Breast epithelium (tissue), 4 donors: Measurements from ENCODE around the gene SCGB1D4. TPM values are rescaled to one million over a fixed set of nuclear protein-coding genes. Genes with fewer than 3 reads are reported as not detected.
"Not testable (repeated sequence)": the region's sequence is repeated elsewhere in the genome, so short reads cannot be mapped to it uniquely, and the experiment has no call there.

Experiments used
- DNase-seq, 2 donors: peaks; one replicate each; pipeline ENCODE4 v3.0.0-alpha.2; 2019; ENCODE audit warnings: low spot score in 2 of 2
- H3K27ac ChIP-seq, 2 donors: fragments of 200-600 bp; sonication (generic) in 1 of 2; one replicate each; pipeline ENCODE4 v1.5.1; 2016 to 2019; ENCODE audit warnings: mild to moderate bottlenecking in 1 of 2
- H3K27me3 ChIP-seq, 2 donors: fragments of 200-600 bp; sonication (generic) in 1 of 2; one replicate each; pipeline versions ENCODE4 v1.5.1 to v1.6.0; 2017 to 2019; ENCODE audit warnings: control low read depth in 1 of 2, mild to moderate bottlenecking in 1 of 2
- H3K36me3 ChIP-seq: fragments of 200-600 bp; one replicate; pipeline ENCODE4 v1.5.1; 2019
- H3K4me1 ChIP-seq, 2 donors: fragments of 200-600 bp; sonication (generic); one replicate each; pipeline ENCODE4 v1.5.1; 2016 to 2019; ENCODE audit warnings: control low read depth in 1 of 2
- H3K4me3 ChIP-seq, 3 donors: fragments of 200-600 bp; sonication (generic); 1 replicate in 2 of 3; 2 replicates in 1 of 3; pipeline ENCODE4 v1.5.1; 2016 to 2019; ENCODE audit warnings: mild to moderate bottlenecking in 3 of 3, moderate library complexity in 2 of 3
- H3K9me3 ChIP-seq, 2 donors: fragments of 200-600 bp; sonication (generic) in 1 of 2; one replicate each; pipeline ENCODE4 v1.5.1; 2016 to 2019; ENCODE audit warnings: control low read depth in 1 of 2
- POLR2A ChIP-seq: fragments of 450-650 bp; IDR thresholded peaks from one replicate; pipeline ENCODE4 v1.6.1; 2016; ENCODE audit warnings: antibody characterized with exemption, mild to moderate bottlenecking, moderate library complexity
- POLR2AphosphoS5 ChIP-seq, 3 donors: sonication (generic); formaldehyde crosslinking; IDR thresholded peaks; one replicate each; pipeline ENCODE4 v1.6.1; 2017; ENCODE audit warnings: antibody characterized with exemption in 3 of 3
- intact Hi-C: fragments of 100-400 bp; cut with DNase I; formaldehyde crosslinking; loops from one replicate; pipeline ENCODE4 v1.15.1; 2023; ENCODE audit warnings: low total_unique reads
- total RNA-seq, 3 donors: library from RNA; depleted of rRNA; stranded (reverse); fragments of >200 nt; gene quantifications; one replicate each; pipeline ENCODE4 v1.1.0, GENCODE V29; 2016
- TF ChIP-seq, protein P1 (sequence below), 3 donors: fragments of 450-650 bp; IDR thresholded peaks; one replicate each; pipeline ENCODE4 v1.5.1; 2016 to 2017; ENCODE audit warnings: antibody characterized with exemption in 3 of 3, mild to moderate bottlenecking in 3 of 3, moderate library complexity in 3 of 3

Gene SCGB1D4
- total RNA-seq, 3 donors from 2014 or later: not detected

DNA sequence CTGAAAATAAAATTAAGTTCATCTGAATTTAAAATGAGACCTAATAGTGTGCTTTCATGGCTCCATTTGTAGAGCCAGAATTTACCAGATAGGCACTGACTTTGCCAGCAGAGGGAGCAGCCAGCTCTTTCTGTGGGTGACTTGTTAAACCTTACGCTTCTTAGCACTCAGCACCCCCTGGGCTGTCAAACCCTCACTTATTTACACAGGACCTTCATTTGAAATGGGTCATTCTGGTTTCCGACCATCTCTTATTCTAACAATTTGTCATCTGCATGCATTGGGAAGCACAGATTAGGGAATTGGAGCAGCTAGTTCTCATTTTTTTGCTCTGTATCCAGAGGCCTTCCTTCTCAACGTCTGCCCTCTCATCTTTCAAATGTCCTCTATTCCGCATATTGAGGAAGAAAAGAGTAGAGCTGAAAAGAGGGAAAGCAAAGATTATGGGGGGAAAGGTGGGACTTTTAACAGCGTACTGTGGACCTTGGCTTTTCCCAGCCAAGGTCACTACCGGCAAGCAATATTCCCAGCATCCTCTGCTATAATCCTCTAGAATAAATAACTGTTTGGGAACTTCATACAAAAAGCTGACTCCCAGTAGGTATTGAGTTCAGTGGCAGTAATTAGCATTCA is 41.5 kb upstream of the SCGB1D4 start:
- Histone ChIP-seq H3K27me3 (no peaks in the 10 kb centered on the region), H3K9me3 (no peaks in the 10 kb centered on the region), H3K4me1 (no peaks in the 10 kb centered on the region), H3K4me3 (no peak overlapping the region), H3K27ac (peak overlapping the region in 1 of 2 donors; percentile 13), H3K36me3 (no peaks in the 10 kb centered on the region)
- peak in 1 of 2 donors; percentile 23 for DNase-seq
- TF ChIP-seq, protein P1, sequence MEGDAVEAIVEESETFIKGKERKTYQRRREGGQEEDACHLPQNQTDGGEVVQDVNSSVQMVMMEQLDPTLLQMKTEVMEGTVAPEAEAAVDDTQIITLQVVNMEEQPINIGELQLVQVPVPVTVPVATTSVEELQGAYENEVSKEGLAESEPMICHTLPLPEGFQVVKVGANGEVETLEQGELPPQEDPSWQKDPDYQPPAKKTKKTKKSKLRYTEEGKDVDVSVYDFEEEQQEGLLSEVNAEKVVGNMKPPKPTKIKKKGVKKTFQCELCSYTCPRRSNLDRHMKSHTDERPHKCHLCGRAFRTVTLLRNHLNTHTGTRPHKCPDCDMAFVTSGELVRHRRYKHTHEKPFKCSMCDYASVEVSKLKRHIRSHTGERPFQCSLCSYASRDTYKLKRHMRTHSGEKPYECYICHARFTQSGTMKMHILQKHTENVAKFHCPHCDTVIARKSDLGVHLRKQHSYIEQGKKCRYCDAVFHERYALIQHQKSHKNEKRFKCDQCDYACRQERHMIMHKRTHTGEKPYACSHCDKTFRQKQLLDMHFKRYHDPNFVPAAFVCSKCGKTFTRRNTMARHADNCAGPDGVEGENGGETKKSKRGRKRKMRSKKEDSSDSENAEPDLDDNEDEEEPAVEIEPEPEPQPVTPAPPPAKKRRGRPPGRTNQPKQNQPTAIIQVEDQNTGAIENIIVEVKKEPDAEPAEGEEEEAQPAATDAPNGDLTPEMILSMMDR (IDR thresholded peaks at IDR 0.05): peak in 2 of 3 donors; percentile 27 to 49
- no peak for TF ChIP-seq POLR2AphosphoS5 (IDR thresholded peaks at IDR 0.05)
- TF ChIP-seq POLR2A: no peak
- intact Hi-C loops: no loop called here

DNA sequence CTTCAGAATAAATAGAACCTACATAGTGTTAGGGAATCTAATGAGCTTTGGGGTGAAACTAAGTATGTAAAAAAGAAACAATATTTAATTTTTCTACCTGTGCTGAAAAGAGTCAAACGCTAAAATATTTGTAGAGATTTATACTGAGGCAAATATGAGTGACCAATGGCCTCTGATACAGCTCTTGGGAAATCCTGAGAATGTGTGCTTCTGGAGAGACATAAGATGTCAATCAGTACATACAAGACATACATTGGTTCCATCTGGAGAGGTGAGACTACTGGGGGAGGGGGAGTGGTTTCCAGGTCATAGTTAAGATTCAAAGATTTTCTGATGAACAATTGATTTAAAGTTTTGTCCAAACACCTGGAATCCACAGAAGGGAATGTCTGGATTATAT is 39.3 kb upstream of the SCGB1D4 start:
- intact Hi-C loops: no loop called here
- H3K4me1 ChIP-seq: no peaks in the 10 kb centered on the region
- no peaks in the 10 kb centered on the region for H3K9me3 ChIP-seq
- H3K27me3 ChIP-seq: peaks cover 0 to 4% of the 10 kb centered on the region in 2 donors
- no peak for DNase-seq
- TF ChIP-seq, protein P1 (IDR thresholded peaks at IDR 0.05): no peak
- TF ChIP-seq POLR2AphosphoS5 (IDR thresholded peaks at IDR 0.05) (no peak), POLR2A (no peak)
- H3K27ac ChIP-seq: peak overlapping the region; percentile 59 to 76
- peak overlapping the region; percentile 71 to 84 (median 72) for H3K4me3 ChIP-seq
- H3K36me3 ChIP-seq: no peaks in the 10 kb centered on the region

DNA sequence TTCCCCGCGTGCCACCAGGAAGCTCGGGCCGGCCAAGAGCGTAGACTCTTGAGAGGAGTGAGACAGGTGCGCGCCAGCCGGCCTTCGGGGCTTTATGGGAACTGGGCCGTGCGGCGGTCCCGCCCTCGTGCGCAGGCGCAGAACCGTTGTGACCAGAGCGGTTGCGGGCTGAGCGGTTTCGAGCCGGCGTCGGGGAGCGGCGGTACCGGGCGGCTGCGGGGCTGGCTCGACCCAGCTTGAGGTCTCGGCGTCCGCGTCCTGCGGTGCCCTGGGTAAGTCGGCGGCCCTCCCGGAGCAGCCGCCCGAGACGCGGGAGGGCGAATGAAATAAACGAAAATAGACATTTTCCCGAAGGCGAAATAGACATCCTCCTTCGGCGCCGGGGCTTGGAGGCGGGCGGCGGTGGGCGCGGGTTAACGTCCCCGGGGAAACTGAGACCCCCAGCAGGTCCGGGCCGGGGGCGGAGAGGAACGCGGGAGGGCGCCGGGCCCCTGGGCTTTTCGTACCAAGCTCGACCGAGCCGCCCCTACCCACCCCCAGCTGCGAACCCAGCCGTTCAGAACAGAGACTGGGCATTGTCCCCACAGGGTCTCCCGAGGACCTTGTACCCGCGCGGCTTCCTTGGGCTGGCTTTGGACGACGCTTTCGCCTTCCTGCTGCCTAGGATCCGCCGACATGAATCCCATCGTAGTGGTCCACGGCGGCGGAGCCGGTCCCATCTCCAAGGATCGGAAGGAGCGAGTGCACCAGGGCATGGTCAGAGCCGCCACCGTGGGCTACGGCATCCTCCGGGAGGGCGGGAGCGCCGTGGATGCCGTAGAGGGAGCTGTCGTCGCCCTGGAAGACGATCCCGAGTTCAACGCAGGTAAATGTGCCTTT is 38.7 kb upstream of the SCGB1D4 start, which contains the start of gene ASRGL1:
TSS of gene ASRGL1 (plus strand) at position 146 of the 879 bp plus-strand sequence. CDS start at position 676, 530 bp downstream.
- peak; percentile 69 to 81 for DNase-seq
- H3K4me1 ChIP-seq: no peaks in the 10 kb centered on the region
- H3K27me3 ChIP-seq: peaks cover 0 to 4% of the 10 kb centered on the region in 2 donors
- H3K4me3 ChIP-seq: peak within 1 kb of the TSS; percentile 71 to 84 (median 72)
- no peaks in the 10 kb centered on the region for H3K36me3 ChIP-seq
- H3K27ac ChIP-seq: peak within 1 kb of the TSS; percentile 59 to 76
- no peaks in the 10 kb centered on the region for H3K9me3 ChIP-seq
- intact Hi-C loops: no loop called here
- TF ChIP-seq, protein P1 (IDR thresholded peaks at IDR 0.05): no peak
- TF ChIP-seq POLR2A (no peak), POLR2AphosphoS5 (IDR thresholded peaks at IDR 0.05) (no peak)

DNA sequence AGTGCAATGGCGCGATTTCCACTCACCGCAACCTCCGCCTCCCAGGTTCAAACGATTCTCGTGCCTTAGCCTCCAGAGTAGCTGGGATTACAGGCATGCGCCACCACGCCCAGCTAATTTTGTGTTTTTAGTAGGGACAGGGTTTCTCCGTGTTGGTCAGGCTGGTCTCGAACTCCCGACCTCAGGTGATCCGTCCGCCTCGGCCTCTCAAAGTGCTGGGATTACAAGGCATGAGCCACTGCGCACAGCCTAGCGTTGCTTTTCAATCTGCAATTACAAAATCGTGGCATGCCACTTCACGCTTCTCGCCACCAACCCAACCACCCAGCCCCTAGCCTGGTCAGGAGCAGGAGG is 38.1 kb upstream of the SCGB1D4 start:
- peak overlapping the region; percentile 71 to 84 (median 72) for H3K4me3 ChIP-seq
- H3K4me1 ChIP-seq, DNase-seq, H3K27me3 ChIP-seq, intact Hi-C loops, H3K36me3 ChIP-seq, H3K9me3 ChIP-seq: not testable (repeated sequence)
- H3K27ac ChIP-seq: peak overlapping the region; percentile 59 to 76

DNA sequence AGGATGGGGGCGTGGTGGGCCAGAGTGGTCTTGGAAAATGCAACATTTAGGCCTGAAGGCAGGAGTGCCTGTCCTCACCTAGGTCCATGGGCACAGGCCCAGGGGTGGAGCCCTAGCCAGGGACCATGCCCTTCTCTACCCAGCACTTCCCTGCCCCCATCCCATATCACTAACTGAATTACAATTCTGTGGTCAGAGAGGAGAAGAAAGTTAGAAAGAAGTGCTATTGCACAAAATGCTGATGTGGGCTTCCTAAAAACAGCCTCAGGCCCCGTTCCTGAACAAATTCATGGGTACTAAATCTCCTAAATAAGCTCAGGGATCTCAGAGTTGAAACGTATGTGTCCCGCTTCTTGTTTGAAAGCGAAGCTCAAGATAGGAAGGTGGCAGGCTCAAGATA is 34.9 kb upstream of the SCGB1D4 start:
- TF ChIP-seq POLR2A: no peak
- TF ChIP-seq, protein P1 (IDR thresholded peaks at IDR 0.05): no peak
- TF ChIP-seq POLR2AphosphoS5 (IDR thresholded peaks at IDR 0.05): no peak
- DNase-seq: no peak
- Histone ChIP-seq H3K4me3 (no peak overlapping the region), H3K27ac (no peak overlapping the region), H3K36me3 (no peaks in the 10 kb centered on the region), H3K4me1 (no peaks in the 10 kb centered on the region), H3K9me3 (no peaks in the 10 kb centered on the region), H3K27me3 (peaks cover 0 to 4% of the 10 kb centered on the region in 2 donors)
- intact Hi-C loops: no loop called here

DNA sequence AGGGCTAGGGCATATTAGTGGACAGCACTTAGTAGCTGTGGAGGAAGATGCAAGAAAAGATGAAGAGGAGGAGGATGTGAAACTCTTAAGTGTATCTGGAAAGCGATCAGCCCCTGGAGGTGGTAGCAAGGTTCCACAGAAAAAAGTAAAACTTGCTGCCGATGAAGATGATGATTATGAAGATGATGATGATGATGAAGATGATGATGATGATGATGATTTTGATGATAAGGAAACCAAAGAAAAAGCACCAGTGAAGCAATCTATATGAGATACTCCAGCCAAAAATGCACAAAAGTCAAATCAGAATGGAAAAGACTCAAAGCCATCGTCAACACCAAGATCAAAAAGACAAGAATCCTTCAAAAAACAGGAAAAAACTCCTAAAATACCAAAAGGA is 32.4 kb upstream of the SCGB1D4 start:
- H3K27me3 ChIP-seq, H3K27ac ChIP-seq, H3K36me3 ChIP-seq, DNase-seq, H3K9me3 ChIP-seq, H3K4me3 ChIP-seq, H3K4me1 ChIP-seq, intact Hi-C loops: not testable (repeated sequence)

DNA sequence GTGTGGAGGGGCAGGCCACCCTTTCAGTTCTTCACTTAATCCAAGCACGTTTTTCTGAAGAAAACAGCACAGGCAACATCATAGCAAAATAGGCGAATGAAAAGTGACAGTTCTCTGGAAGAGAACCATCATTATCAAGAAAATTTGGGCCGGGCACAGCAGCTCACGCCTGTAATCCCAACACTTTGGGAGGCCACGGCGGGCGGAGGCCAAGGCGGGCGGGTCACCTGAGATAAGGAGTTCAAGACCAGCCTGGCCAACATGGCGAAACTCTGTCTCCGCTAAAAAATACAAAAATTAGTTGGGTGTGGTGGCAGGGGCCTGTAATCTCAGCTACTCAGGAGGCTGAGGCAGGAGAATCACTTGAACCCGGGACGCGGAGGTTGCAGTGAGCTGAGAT is 28.7 kb upstream of the SCGB1D4 start:
- H3K36me3 ChIP-seq, H3K27ac ChIP-seq, intact Hi-C loops, H3K9me3 ChIP-seq, H3K4me3 ChIP-seq, H3K27me3 ChIP-seq, DNase-seq, H3K4me1 ChIP-seq: not testable (repeated sequence)

DNA sequence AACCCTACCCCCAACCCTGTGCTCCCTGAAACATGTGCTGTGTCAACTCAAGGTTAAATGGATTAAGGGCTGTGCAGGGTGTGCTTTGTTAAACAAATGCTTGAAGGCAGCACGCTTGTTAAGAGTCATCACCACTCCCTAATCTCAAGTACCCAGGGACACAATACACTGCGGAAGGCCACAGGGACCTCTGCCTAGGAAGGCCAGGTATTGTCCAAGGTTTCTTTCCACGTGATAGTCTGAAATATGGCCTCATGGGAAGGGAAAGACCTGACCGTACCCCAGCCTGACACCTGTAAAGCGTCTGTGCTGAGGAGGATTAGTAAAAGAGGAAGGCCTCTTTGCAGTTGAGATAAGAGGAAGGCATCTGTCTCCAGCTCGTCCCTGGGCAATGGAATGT is 27.8 kb upstream of the SCGB1D4 start:
- H3K4me1 ChIP-seq, H3K9me3 ChIP-seq, H3K4me3 ChIP-seq, H3K36me3 ChIP-seq, H3K27ac ChIP-seq, DNase-seq, intact Hi-C loops, H3K27me3 ChIP-seq: not testable (repeated sequence)

DNA sequence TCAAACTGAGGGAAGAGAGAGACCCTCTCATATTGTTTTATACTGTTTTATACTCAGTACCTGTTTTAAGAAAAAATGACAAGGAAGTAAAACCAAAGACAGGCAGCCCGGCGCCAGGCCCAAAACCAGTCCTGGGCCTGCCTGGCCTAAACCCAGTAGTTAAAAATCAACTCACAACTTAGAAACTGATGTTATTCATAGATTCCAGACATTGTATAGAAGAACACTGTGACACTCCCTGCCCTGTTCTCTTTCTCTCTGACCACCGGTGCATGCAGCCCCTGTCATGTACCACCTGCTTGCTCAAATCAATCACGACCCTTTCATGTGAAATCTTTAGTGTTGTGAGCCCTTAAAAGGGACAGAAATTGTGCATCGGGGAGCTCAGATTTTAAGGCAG is 26.9 kb upstream of the SCGB1D4 start:
- H3K9me3 ChIP-seq, H3K4me1 ChIP-seq, intact Hi-C loops, H3K36me3 ChIP-seq, DNase-seq, H3K4me3 ChIP-seq, H3K27ac ChIP-seq, H3K27me3 ChIP-seq: not testable (repeated sequence)
